ENCODE results near the gene CLPTM1L. TPM values are rescaled to one million over a fixed set of nuclear protein-coding genes. Genes with fewer than 3 reads are reported as not detected.

The CLPTM1L gene
- total and polyA plus RNA-seq, 12 donors: 40.7 to 96.5 (median 83.2) TPM

- Histone ChIP-seq H3K27me3 (peaks cover 4% of the 10 kb centered on the region), H3K4me1 (replicated peaks in 1 of 2) (no peaks in the 10 kb centered on the region), H3K9me3 (replicated peaks in 1 of 3) (no peaks in the 10 kb centered on the region), H3K36me3 (replicated peaks in 1 of 2) (no peaks in the 10 kb centered on the region), H3K27ac (no peak overlapping the region), H3K4me3 (no peak overlapping the region)
- intact Hi-C loops (cut with DNase I): no loop called here
- DNase-seq: no peak
- TF ChIP-seq CTCF (IDR thresholded peaks at IDR 0.05) (no peak), POLR2A (IDR thresholded peaks at IDR 0.05) (no peak)
- 65 to 76% (median 69%) methylated on average over 11 to 13 of the region's 13 CpGs for WGBS, 4 donors
Measured at GRCh38 chr5:1371218-1371971, 26.5 kb upstream of the CLPTM1L start.

GRCh38 chr5:1370006-1370405 is 25.1 kb upstream of the CLPTM1L start:
- WGBS, 4 donors: 77 to 85% (median 82%) methylated on average over 5 to 7 of the region's 7 CpGs
- no peak overlapping the region for H3K27ac ChIP-seq
- no peak overlapping the region for H3K4me3 ChIP-seq
- no peaks in the 10 kb centered on the region for H3K9me3 ChIP-seq (replicated peaks in 1 of 3)
- no peak for DNase-seq
- peaks cover 4% of the 10 kb centered on the region for H3K27me3 ChIP-seq
- no peaks in the 10 kb centered on the region for H3K4me1 ChIP-seq (replicated peaks in 1 of 2)
- no peaks in the 10 kb centered on the region for H3K36me3 ChIP-seq (replicated peaks in 1 of 2)
- intact Hi-C loops (cut with DNase I): no loop called here
- TF ChIP-seq POLR2A (IDR thresholded peaks at IDR 0.05) (no peak), CTCF (IDR thresholded peaks at IDR 0.05) (no peak)

GRCh38 chr5:1368756-1369155 is 23.9 kb upstream of the CLPTM1L start:
- intact Hi-C loops (cut with DNase I): no loop called here
- TF ChIP-seq POLR2A (IDR thresholded peaks at IDR 0.05) (no peak), CTCF (IDR thresholded peaks at IDR 0.05) (no peak)
- Histone ChIP-seq H3K27ac (no peak overlapping the region), H3K27me3 (peaks cover 4% of the 10 kb centered on the region), H3K4me1 (replicated peaks in 1 of 2) (no peaks in the 10 kb centered on the region), H3K36me3 (replicated peaks in 1 of 2) (no peaks in the 10 kb centered on the region), H3K4me3 (no peak overlapping the region), H3K9me3 (replicated peaks in 1 of 3) (no peaks in the 10 kb centered on the region)
- DNase-seq: no peak
- WGBS, 4 donors: 57 to 68% (median 66%) methylated on average over 4 of the region's 4 CpGs

GRCh38 chr5:1368236-1368635 is 23.3 kb upstream of the CLPTM1L start:
- no peaks in the 10 kb centered on the region for H3K4me1 ChIP-seq (replicated peaks in 1 of 2)
- no peak for TF ChIP-seq POLR2A (IDR thresholded peaks at IDR 0.05)
- TF ChIP-seq CTCF (IDR thresholded peaks at IDR 0.05): no peak
- no peak overlapping the region for H3K27ac ChIP-seq
- H3K36me3 ChIP-seq (replicated peaks in 1 of 2): no peaks in the 10 kb centered on the region
- H3K4me3 ChIP-seq: no peak overlapping the region
- DNase-seq: no peak
- intact Hi-C loops (cut with DNase I): no loop called here
- H3K27me3 ChIP-seq: peaks cover 4% of the 10 kb centered on the region
- H3K9me3 ChIP-seq (replicated peaks in 1 of 3): no peaks in the 10 kb centered on the region
- 80 to 86% (median 83%) methylated on average over 7 of the region's 7 CpGs for WGBS, 4 donors

All from adrenal gland (tissue), 12 donors.